DOHH2 (cell line): ENCODE results near the gene KCNIP2.
A peak's percentile ranks its signal among the peaks of the same experiment; 100 is the strongest.

Source experiments
- H3F3A ChIP-seq: fragments of 200-600 bp; sonication (generic), shearing (Covaris generic); 2 replicates; pipeline ENCODE4 v1.6.0; 2016; ENCODE audit warnings: antibody characterized with exemption, mild to moderate bottlenecking; ENCODE audit not compliant: control insufficient read depth, insufficient read depth
- H3K27ac ChIP-seq: fragments of 200-600 bp; sonication (generic); 2 replicates; pipeline ENCODE4 v1.5.1; 2014; ENCODE audit warnings: low read depth, mild to moderate bottlenecking, low read length, moderate library complexity
- H3K27me3 ChIP-seq: fragments of 200-600 bp; sonication (generic); 2 replicates; pipeline ENCODE4 v1.6.1; 2014; ENCODE audit warnings: mild to moderate bottlenecking, low read length, mixed read lengths; ENCODE audit not compliant: control insufficient read depth
- H3K36me3 ChIP-seq: fragments of 200-600 bp; sonication (generic); 2 replicates; pipeline ENCODE4 v1.6.1; 2014; ENCODE audit warnings: mild to moderate bottlenecking, low read length, moderate library complexity, mixed read lengths; ENCODE audit not compliant: control insufficient read depth
- H3K4me1 ChIP-seq: fragments of 200-600 bp; sonication (generic); 2 replicates; pipeline ENCODE4 v1.6.1; 2014; ENCODE audit warnings: mild to moderate bottlenecking, low read length, mixed read lengths; ENCODE audit not compliant: control insufficient read depth
- H3K4me2 ChIP-seq: fragments of 200-600 bp; sonication (generic); 2 replicates; pipeline ENCODE4 v1.6.0; 2014; ENCODE audit warnings: mild to moderate bottlenecking, low read length, moderate library complexity
- H3K4me3 ChIP-seq: fragments of 200-600 bp; sonication (generic); 2 replicates; pipeline ENCODE4 v1.5.1; 2014; ENCODE audit warnings: mild to moderate bottlenecking, low read length, mixed read lengths
- H3K79me2 ChIP-seq: fragments of 200-600 bp; sonication (generic); 2 replicates; pipeline ENCODE4 v1.6.1; 2014; ENCODE audit warnings: mild to moderate bottlenecking, low read length, mixed read lengths; ENCODE audit not compliant: control insufficient read depth
- H3K9me2 ChIP-seq: fragments of 200-600 bp; sonication (generic); replicated peaks from 2 replicates; pipeline ENCODE4 v1.6.1; 2014; ENCODE audit warnings: mild to moderate bottlenecking, low read length, mixed read lengths; ENCODE audit not compliant: control insufficient read depth
- H3K9me3 ChIP-seq: fragments of 200-600 bp; sonication (generic); 2 replicates; pipeline ENCODE4 v1.6.1; 2014; ENCODE audit warnings: antibody characterized with exemption, low read length, mixed read lengths; ENCODE audit not compliant: control insufficient read depth, insufficient read depth
- H4K20me1 ChIP-seq: fragments of 200-600 bp; sonication (generic); 2 replicates; pipeline ENCODE4 v1.6.0; 2014; ENCODE audit warnings: low read depth, mild to moderate bottlenecking, antibody characterized with exemption, low read length, moderate library complexity; ENCODE audit not compliant: control insufficient read depth, insufficient read depth
- CTCF ChIP-seq: fragments of 200-600 bp; sonication (generic); IDR thresholded peaks from one replicate; pipeline ENCODE4 v1.5.1; 2014; ENCODE audit warnings: antibody characterized with exemption, mild to moderate bottlenecking, low read depth, low read length; ENCODE audit not compliant: poor library complexity, severe bottlenecking
- EZH2phosphoT487 ChIP-seq: fragments of 200-600 bp; sonication (generic); IDR thresholded peaks from 2 replicates; pipeline ENCODE4 v1.6.1; 2017; ENCODE audit warnings: borderline replicate concordance, mild to moderate bottlenecking, antibody characterized with exemption, low read length, moderate library complexity, mixed read lengths

Gene KCNIP2

GRCh38 chr10:101824736-101825135 is 18.9 kb downstream of the KCNIP2 start:
- no peak overlapping the region for H3K4me2 ChIP-seq

GRCh38 chr10:101818872-101819633 is 24.5 kb downstream of the KCNIP2 start:
- Histone ChIP-seq H3K9me2 (no peaks in the 10 kb centered on the region), H3K4me3 (peak overlapping the region; percentile 94), H3K9me3 (no peaks in the 10 kb centered on the region), H3K27ac (peak overlapping the region; percentile 68; the same call in 1 of the 2 replicates), H3K36me3 (peaks cover 12% of the 10 kb centered on the region), H3F3A (peaks cover 2% of the 10 kb centered on the region; the same call in 1 of the 2 replicates), H3K79me2 (peaks cover 56% of the 10 kb centered on the region), H3K4me2 (peak overlapping the region; percentile 95), H4K20me1 (peaks cover 14% of the 10 kb centered on the region), H3K27me3 (no peaks in the 10 kb centered on the region), H3K4me1 (peaks cover 27% of the 10 kb centered on the region)
- TF ChIP-seq EZH2phosphoT487, result no peak
- no peak for TF ChIP-seq CTCF

More at GRCh38 chr10:101824736-101825135, 18.9 kb downstream of the KCNIP2 start:
- no peaks in the 10 kb centered on the region for H3K9me2 ChIP-seq
- no peak overlapping the region for H3K27ac ChIP-seq
- H3K9me3 ChIP-seq, result no peaks in the 10 kb centered on the region
- 0 out of 2 replicates have a peak, but pooled peaks cover 3% of the 10 kb centered on the region for H4K20me1 ChIP-seq
- peaks cover 2% of the 10 kb centered on the region for H3F3A ChIP-seq
- no peak for TF ChIP-seq CTCF
- no peak for TF ChIP-seq EZH2phosphoT487
- H3K4me3 ChIP-seq, result no peak overlapping the region
- H3K4me1 ChIP-seq, result peaks cover 11% of the 10 kb centered on the region
- peaks cover 4% of the 10 kb centered on the region for H3K79me2 ChIP-seq
- H3K27me3 ChIP-seq, result no peaks in the 10 kb centered on the region
- no peaks in the 10 kb centered on the region for H3K36me3 ChIP-seq

DNA sequence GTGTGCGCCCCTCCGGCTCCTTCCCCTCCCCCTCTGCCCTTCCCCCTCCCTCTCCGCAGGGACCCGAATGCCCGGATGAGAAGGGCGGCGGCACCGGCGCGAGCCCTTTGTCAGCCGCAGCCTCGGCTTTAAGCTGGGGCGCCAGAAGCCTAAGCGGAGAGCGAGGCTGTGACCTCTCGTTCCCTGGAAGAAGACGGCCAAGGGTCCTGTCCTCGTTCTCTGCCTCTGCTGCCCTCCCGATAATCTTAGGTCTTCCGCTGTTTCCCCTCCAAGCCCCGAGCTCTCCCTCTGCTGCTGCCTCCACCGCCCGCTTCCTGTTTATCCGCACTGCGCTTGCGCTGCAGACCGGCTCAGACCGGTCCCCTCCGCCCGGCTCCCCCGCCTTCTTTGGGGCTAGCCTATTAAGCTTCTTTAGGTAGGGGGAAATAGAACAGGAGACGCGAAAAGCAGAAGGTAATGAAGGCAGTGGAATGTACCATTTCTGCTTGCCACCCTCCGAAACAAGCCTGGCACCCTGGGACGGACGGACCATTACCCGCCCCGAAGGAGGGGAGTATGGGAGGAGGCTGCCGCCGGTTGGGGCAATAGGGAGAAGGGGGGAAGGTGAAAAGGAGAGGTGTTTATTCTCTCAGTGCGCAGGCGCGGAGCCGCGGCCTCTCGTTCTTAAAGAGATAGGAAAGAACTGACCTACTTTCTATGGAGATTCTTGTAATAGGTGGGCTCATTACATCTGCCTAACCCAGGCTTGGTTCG is 25.3 kb downstream of the KCNIP2 start, which contains the start of gene OGA:
Gene OGA, minus strand, starts transcription at position 326 of the 753 bp plus-strand sequence. CDS start 422 bp downstream, outside the sequence.
- H3K4me2 ChIP-seq, result peak within 1 kb of the TSS; percentile 95
- H3K9me2 ChIP-seq, result no peaks in the 10 kb centered on the region
- H3K4me1 ChIP-seq, result peaks cover 35% of the 10 kb centered on the region
- no peaks in the 10 kb centered on the region for H3K27me3 ChIP-seq
- H3K79me2 ChIP-seq, result peaks cover 64% of the 10 kb centered on the region
- TF ChIP-seq CTCF (no peak), EZH2phosphoT487 (no peak)
- peak within 1 kb of the TSS; percentile 68 for H3K27ac ChIP-seq
- no peaks in the 10 kb centered on the region for H3K9me3 ChIP-seq
- peaks cover 22% of the 10 kb centered on the region for H4K20me1 ChIP-seq
- H3F3A ChIP-seq, result peaks cover 2% of the 10 kb centered on the region; the same call in 1 of the 2 replicates
- peak within 1 kb of the TSS; percentile 94 for H3K4me3 ChIP-seq
- H3K36me3 ChIP-seq, result peaks cover 20% of the 10 kb centered on the region
